ENCODE measurements around the gene LPP. TPM values are rescaled to one million over a fixed set of nuclear protein-coding genes. Genes with fewer than 3 reads are reported as not detected.

LPP gene
- total RNA-seq, 1 donor from 2014 or later, result 222 TPM

- Mint-ChIP-seq H3K4me3 (ENCODE audit: unreplicated experiment) (no peak overlapping the region), H3K27me3 (ENCODE audit: low read depth, unreplicated experiment) (no peaks in the 10 kb centered on the region), H3K27ac (ENCODE audit: unreplicated experiment) (no peak overlapping the region), H3K4me1 (ENCODE audit: low read depth, unreplicated experiment) (peaks cover 25% of the 10 kb centered on the region), H3K36me3 (ENCODE audit: low read depth, unreplicated experiment) (peaks cover 25% of the 10 kb centered on the region), H3K9me3 (ENCODE audit: unreplicated experiment) (peaks cover 6% of the 10 kb centered on the region)
- peaks cover 48% of the 10 kb centered on the region for H4K20me1 ChIP-seq (ENCODE audit: insufficient read depth, low read length)
- DNase-seq (ENCODE audit: low read depth) (no peak), FAIRE-seq (no peak)
- no peaks in the 10 kb centered on the region for H3K9me3 ChIP-seq (ENCODE audit: insufficient read depth, low read depth, low read length)
- no peak overlapping the region for H3K4me2 ChIP-seq (ENCODE audit: low read length)
- peaks cover 35% of the 10 kb centered on the region for H3K4me1 ChIP-seq (ENCODE audit: insufficient read depth, low read length)
- no peak for TF ChIP-seq CTCF (IDR thresholded peaks at IDR 0.05; ENCODE audit: insufficient read depth, low read depth, low read length)
- TF ChIP-seq EZH2 (IDR thresholded peaks at IDR 0.05; ENCODE audit: insufficient read depth, low read length), result no peak
- peaks cover 4% of the 10 kb centered on the region for H3K36me3 ChIP-seq (ENCODE audit: insufficient read depth, low read length)
- peaks cover 80% of the 10 kb centered on the region for H3K79me2 ChIP-seq (ENCODE audit: insufficient read depth, low read length)
- no peak overlapping the region for H2AFZ ChIP-seq (ENCODE audit: low read depth, low read length)
- no peak overlapping the region for H3K4me3 ChIP-seq (ENCODE audit: insufficient read depth, low read depth, low read length)
- no peak overlapping the region for H3K9ac ChIP-seq (ENCODE audit: low read length)
- H3K27me3 ChIP-seq (ENCODE audit: insufficient read depth, low read length), result no peaks in the 10 kb centered on the region
- peak overlapping the region; percentile 41 for H3K27ac ChIP-seq (ENCODE audit: low read depth, low read length)
Measured at GRCh38 chr3:188471723-188472122, 317.8 kb downstream of the LPP start.

GRCh38 chr3:188472336-188472735 is 318.4 kb downstream of the LPP start:
- Mint-ChIP-seq H3K36me3 (ENCODE audit: low read depth, unreplicated experiment) (peaks cover 26% of the 10 kb centered on the region), H3K27me3 (ENCODE audit: low read depth, unreplicated experiment) (no peaks in the 10 kb centered on the region), H3K9me3 (ENCODE audit: unreplicated experiment) (peaks cover 6% of the 10 kb centered on the region), H3K27ac (ENCODE audit: unreplicated experiment) (no peak overlapping the region), H3K4me3 (ENCODE audit: unreplicated experiment) (no peak overlapping the region), H3K4me1 (ENCODE audit: low read depth, unreplicated experiment) (peaks cover 28% of the 10 kb centered on the region)
- Histone ChIP-seq H3K4me1 (ENCODE audit: insufficient read depth, low read length) (peaks cover 35% of the 10 kb centered on the region), H3K27me3 (ENCODE audit: insufficient read depth, low read length) (no peaks in the 10 kb centered on the region), H3K4me2 (ENCODE audit: low read length) (peak overlapping the region; percentile 18), H3K4me3 (ENCODE audit: insufficient read depth, low read depth, low read length) (no peak overlapping the region), H4K20me1 (ENCODE audit: insufficient read depth, low read length) (peaks cover 53% of the 10 kb centered on the region), H2AFZ (ENCODE audit: low read depth, low read length) (no peak overlapping the region), H3K9ac (ENCODE audit: low read length) (peak overlapping the region; percentile 4), H3K79me2 (ENCODE audit: insufficient read depth, low read length) (peaks cover 84% of the 10 kb centered on the region), H3K27ac (ENCODE audit: low read depth, low read length) (peak overlapping the region; percentile 54), H3K36me3 (ENCODE audit: insufficient read depth, low read length) (peaks cover 4% of the 10 kb centered on the region), H3K9me3 (ENCODE audit: insufficient read depth, low read depth, low read length) (no peaks in the 10 kb centered on the region)
- no peak for TF ChIP-seq CTCF (IDR thresholded peaks at IDR 0.05; ENCODE audit: insufficient read depth, low read depth, low read length)
- no peak for TF ChIP-seq EZH2 (IDR thresholded peaks at IDR 0.05; ENCODE audit: insufficient read depth, low read length)
- no peak for FAIRE-seq
- DNase-seq (ENCODE audit: low read depth), result peak; percentile 59

GRCh38 chr3:188473045-188473444 is 319.1 kb downstream of the LPP start:
- TF ChIP-seq CTCF (IDR thresholded peaks at IDR 0.05; ENCODE audit: insufficient read depth, low read depth, low read length) (no peak), EZH2 (IDR thresholded peaks at IDR 0.05; ENCODE audit: insufficient read depth, low read length) (no peak)
- H3K27me3 Mint-ChIP-seq (ENCODE audit: low read depth, unreplicated experiment), result no peaks in the 10 kb centered on the region
- no peak overlapping the region for H3K27ac Mint-ChIP-seq (ENCODE audit: unreplicated experiment)
- Histone ChIP-seq H3K9ac (ENCODE audit: low read length) (no peak overlapping the region), H3K4me3 (ENCODE audit: insufficient read depth, low read depth, low read length) (no peak overlapping the region), H4K20me1 (ENCODE audit: insufficient read depth, low read length) (peaks cover 53% of the 10 kb centered on the region), H3K36me3 (ENCODE audit: insufficient read depth, low read length) (peaks cover 4% of the 10 kb centered on the region), H3K4me1 (ENCODE audit: insufficient read depth, low read length) (peaks cover 31% of the 10 kb centered on the region), H3K79me2 (ENCODE audit: insufficient read depth, low read length) (peaks cover 86% of the 10 kb centered on the region), H3K4me2 (ENCODE audit: low read length) (no peak overlapping the region), H3K9me3 (ENCODE audit: insufficient read depth, low read depth, low read length) (no peaks in the 10 kb centered on the region), H2AFZ (ENCODE audit: low read depth, low read length) (no peak overlapping the region), H3K27me3 (ENCODE audit: insufficient read depth, low read length) (no peaks in the 10 kb centered on the region), H3K27ac (ENCODE audit: low read depth, low read length) (peak overlapping the region; percentile 54)
- no peak for FAIRE-seq
- peaks cover 3% of the 10 kb centered on the region for H3K9me3 Mint-ChIP-seq (ENCODE audit: unreplicated experiment)
- no peak for DNase-seq (ENCODE audit: low read depth)
- no peak overlapping the region for H3K4me3 Mint-ChIP-seq (ENCODE audit: unreplicated experiment)
- peaks cover 31% of the 10 kb centered on the region for H3K4me1 Mint-ChIP-seq (ENCODE audit: low read depth, unreplicated experiment)
- peaks cover 22% of the 10 kb centered on the region for H3K36me3 Mint-ChIP-seq (ENCODE audit: low read depth, unreplicated experiment)
